Activated CD4-positive, alpha-beta T cell treated with anti-CD3 and anti-CD28 coated beads, Interleukin-2, amount 50 U/mL, for 48 hours (primary cell): ENCODE results near the gene TCF4.

Source experiments
- DNase-seq, 2 experiments: peaks; one replicate each; pipeline ENCODE4 v3.0.0-alpha.2; 2020

The TCF4 gene

DNA sequence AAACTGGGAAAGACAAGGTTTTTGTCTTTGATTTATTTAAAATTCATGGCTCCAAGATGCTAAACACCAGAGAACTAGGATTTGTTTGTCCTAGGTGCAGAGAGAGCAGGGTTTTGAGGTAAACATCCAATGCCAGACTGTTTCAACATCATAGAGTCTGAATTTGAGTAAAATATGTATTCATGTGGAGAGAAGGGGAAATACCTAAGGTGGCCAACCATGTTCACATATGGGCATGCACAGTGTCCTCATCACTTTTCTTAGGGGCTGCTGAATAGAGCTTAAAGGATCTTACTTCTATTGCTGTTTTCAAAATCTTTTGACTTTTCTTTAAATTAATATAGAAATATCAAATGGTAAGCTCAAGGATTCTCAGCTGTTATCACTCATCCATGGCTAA, 341.7 kb downstream of the TCF4 start:
- no peak for DNase-seq

GRCh38 chr18:55245211-55245614, 342.8 kb downstream of the TCF4 start:
- no peak for DNase-seq

DNA sequence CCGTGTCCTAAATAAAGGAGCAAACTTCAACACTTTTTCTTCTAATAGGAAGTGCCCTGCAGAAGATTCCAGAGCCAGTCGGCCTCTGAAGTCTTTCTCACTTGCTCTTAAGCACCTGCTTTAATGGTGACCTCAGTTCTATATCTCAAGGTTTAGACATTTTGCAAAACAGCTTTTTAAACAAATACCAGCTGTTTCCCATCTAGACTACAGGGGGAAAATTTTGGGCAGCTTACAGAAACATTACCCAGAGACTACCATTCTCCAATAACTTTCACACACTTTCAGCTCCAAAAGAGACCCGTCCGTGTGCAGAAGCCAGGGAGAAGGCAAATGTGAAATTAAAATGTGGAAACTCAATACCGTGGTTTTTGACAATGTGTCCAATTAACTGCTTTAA, 343.4 kb downstream of the TCF4 start:
- DNase-seq: no peak

DNA sequence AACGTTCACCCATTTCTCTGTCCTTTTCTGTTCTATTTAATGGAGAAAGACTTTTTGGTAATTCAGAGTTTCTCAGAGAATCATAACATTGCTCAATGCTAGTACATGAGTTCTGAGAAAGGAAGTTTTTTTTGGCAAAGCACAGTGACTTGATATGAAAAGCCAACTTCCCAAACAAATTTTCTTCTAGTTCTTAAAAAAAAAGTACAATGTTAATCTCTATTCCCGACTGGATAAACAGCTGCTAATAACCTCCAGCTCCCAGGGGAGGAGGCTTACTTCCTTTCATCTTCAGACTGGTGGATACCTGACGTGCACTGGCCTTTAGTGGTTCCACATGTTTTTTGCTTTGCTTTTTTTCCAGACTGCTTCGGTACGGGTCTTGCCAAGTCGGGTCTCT, 344.1 kb downstream of the TCF4 start:
- no peak for DNase-seq

DNA sequence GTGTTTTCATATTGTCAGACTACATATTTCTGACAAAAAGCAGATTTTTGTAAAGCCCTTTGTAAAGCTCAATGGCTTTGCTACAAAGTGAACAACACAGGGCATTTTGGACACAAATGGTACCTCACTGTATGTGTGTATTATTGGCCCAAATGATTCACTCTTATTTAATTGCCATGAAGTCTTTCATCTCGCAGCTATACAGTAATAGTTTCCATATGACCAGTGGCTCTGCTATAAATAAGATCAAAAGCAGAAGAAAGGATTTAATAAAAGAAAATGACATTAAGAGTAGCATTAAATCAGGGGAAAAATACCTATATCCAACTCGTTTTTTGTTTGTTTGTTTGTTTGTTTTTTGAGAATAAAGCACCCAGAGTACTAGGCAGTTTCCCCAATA, 344.7 kb downstream of the TCF4 start:
- DNase-seq: no peak

DNA sequence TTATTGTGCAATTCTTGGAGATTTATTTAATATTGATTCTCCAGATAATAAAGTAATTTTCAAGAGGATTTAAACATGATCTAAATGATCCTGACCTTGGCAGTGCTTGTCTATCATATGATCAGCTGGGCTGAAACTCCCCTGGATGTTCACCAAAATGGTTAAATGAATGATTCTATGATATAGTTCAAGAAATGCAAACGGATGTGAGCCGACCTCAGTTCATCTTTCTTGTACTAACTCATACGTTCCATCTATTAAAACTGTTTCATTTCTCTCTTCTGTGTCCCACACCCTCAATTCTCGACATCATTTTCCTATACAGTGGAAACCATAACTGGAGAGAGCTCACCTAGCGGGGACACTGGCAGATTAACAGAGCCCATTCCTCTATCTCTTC, 347.0 kb downstream of the TCF4 start:
- no peak for DNase-seq

DNA sequence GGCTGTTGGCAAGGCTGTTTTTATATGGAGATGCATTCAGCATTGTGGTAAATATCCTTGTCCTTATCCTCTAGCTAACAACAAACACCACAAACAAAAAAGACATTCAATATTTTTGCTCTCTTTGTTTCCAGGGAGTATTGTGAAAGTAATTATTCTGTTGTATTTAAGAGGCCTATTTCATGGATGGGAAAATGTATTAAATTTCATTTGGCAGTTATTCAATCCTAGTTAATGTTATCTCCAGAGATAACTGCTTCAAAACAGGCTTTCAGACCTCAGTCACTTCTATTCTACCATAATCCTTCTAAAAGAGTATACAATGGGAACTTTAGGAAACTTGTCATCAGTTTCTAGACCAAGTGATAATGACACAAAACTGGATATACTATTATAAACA, 348.3 kb downstream of the TCF4 start:
- no peak for DNase-seq

DNA sequence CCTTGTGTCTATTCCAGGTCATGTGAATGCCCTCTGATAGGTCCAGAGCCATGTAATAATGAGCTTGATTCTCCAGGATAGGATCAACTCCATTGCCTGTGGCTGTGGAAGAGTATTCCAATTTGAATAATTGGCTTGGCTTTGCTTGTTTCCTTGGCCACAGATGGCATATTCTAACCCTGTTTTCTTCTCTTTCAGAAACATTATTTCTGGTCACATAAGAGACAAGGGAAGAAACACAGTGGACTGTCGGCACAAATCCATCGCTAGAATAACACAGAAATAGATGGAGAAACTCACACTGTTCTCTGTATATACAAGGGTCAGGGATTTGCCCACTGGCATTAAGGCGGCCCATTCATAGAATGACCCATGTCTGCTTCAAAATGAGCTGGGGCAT, 350.3 kb downstream of the TCF4 start:
- no peak for DNase-seq

DNA sequence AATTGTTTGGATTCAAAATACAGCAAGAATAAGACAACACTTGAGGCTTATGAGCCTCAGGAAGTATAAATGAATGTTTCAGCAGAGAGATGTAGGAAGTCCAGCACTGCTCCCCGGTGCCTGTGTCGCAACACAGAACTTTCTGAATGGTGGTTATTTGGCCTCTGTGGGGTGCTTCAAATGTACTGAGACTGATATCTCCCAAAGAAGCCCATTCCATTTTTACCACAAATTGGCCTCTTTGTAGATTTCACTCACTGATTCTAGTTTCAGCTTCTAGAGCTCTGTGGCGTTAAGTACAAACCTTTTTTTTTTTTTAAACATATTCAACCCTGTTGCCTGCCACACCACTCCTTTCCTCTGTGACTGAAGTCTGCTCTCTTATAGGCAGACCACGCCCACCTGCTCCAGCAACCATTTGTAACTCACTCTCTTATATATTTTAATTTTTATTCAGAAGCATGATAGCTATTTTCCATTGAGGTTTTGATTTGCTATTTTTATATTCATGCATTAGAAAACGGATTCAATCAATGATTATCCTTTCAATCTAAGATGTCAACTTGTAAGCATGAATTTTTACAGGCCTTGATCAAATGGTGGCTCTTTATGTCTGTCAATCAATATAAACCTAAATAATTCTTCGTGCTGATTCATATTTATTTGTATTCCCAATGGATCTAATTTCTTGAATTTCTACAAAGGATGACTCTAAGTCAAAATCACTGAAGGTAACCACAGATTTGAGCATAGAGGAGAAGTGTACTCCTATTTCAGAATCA, 351.7 kb downstream of the TCF4 start:
- no peak for DNase-seq

DNA sequence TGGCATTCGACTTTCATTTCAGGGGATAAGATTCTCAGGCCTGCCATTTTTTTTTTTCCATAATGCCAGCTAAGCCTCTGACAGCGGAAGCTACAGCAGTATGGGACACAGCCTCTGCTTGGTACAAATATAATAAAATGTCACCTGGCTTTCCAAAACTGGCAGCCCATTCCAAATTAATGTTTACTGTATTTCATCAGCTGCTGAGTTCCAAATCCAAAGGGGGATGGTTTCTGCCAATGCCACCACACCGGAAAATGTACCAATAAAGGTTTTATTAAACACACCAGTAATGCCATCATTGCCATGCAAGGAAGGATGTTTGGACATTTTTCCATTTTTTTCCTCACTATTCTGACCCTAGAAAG, 352.9 kb downstream of the TCF4 start:
- DNase-seq: no peak

- peak; percentile 63 to 67 for DNase-seq
Measured at GRCh38 chr18:55234366-55235093, 353.5 kb downstream of the TCF4 start.

DNA sequence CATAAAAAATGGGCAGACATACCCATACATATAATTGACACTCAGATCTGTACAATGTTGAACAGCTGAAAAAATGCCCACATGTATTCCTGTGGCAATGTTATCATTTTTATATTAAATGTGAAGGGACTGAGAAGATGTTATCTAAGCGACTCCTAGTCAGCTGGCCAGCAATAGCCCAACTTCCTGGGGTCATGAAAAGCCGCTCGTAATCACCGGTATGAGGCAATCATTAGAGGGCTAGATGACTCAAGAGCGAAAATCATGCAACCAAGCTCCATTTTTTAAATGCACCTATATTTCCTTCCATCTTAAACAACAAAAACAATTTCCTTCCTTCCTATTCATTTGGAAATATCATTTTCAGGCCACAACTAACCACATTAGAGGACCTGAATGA, 354.1 kb downstream of the TCF4 start:
- DNase-seq: no peak

- DNase-seq: no peak
Measured at GRCh38 chr18:55232506-55232905, 355.5 kb downstream of the TCF4 start.

DNA sequence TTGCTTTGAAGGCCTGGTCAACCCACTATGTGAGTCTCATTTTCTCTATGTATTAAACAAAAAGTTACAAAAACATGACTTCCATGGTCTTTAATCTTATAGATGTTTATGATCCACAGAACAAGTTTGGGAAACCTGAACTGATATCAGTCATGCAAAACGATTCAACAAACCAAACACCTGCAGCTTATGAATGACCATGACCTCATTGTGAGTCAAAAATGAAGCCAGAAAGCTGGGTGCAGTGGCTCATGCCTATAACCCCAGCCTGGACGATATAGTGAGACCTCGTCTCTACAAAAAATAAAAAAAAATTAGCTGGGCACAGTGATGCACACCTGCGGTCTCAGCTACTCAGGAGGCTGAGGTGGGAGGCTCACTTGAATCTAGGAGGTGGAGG, 358.3 kb downstream of the TCF4 start:
- no peak for DNase-seq

DNA sequence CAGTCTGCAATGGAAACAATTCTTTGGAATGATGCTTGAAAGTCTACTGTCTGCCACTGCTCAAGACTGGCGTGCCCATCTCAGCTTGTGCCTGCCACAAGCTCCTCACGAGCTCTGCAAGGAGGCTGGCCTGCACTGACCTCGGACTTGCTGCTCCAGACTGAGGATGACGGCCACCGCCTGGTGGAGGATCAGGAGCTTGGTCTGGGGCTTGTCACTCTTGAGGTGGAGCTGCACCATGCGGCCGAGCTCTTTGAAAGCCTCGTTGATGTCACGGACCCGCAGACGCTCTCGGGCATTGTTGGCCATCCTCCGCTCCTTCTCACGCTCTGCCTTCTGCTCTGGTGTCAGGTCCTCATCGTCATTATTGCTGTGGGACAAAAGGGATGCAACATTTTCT, 359.3 kb downstream of the TCF4 start:
- no peak for DNase-seq

- no peak for DNase-seq
Measured at GRCh38 chr18:55228191-55228590, 359.8 kb downstream of the TCF4 start.

DNA sequence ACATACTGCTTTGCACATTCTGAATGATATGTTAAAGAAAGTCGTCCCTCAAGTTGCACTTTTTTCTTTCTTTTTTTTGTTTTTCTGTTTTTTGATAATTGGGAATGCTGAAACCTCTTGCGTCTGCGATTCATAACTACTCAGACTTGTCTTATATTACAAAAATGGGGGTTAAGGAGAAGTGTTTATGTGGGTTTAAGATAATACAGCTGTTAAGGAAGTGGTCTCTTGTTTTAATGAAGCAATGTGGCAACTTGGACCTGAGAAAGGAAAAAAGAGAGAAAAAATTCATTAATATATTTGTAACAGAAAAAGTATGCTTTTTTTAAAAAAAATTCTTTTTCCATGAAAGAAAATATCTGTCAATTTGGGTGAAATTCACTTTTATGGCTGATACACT, 360.2 kb downstream of the TCF4 start:
- no peak for DNase-seq

DNA sequence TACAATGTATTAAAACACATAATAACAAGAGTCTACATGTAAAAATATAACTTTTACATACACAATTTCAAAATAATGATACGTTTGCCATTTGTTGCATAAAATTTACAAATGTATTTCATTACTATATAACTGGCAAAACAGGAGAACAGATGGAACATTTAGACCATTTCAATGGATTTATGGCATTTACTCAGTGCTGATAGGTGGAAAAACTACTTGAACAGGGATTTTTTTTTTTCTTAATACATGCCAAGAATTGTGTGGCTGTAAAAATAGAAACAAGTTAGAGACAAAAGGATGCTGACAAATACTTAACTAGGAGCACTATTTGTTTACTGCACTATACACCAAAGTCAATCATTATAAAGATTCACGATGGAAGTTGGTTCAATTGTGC, 361.9 kb downstream of the TCF4 start:
- DNase-seq: no peak

DNA sequence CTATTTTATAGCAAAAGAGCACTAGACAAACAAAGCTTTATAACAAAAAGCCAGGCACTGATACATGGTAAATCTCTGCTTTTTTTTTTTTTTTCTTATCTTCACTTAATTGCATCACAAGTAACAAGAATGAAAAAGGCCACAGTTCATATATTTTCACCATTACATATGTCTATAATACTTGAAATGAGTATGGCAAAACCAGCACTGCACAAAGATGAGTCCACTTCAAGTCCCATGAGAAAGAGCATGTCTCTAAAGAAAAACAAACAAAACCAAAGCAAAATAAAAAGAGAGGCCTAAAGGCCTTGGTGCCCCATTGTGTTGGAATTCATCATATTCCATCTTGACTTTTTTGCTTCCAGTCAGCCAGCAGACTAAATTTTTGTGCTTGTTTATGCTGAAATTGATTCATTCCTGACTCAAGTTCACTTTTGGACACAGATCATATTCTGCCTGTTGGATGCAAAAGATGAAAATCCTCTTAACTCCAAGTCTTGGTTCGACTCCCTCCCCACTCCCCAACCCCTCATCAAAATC, 363.8 kb downstream of the TCF4 start:
- no peak for DNase-seq

GRCh38 chr18:55221622-55222021, 366.4 kb downstream of the TCF4 start:
- DNase-seq: no peak

DNA sequence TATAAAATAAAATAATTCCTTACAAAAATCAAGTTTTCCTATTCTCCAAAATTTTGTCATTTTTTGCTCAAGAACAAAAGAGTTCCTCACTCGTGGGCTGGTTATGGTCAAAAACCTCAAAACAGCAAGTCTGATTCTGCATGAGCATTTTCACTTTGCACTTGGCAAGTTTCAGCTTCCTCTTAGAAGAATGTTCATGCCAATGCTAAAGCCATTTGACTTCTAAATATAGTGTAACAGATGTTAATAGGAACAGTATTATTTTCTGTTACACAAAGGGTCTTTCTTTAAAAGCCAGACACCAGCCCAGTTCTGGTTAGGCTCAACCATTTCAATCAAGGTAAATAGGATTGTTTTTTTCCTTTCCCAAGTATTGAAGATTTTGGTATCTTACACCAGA, 367.5 kb downstream of the TCF4 start:
- no peak for DNase-seq

- no peak for DNase-seq
Measured at GRCh38 chr18:55219823-55220222, 368.2 kb downstream of the TCF4 start.

DNA sequence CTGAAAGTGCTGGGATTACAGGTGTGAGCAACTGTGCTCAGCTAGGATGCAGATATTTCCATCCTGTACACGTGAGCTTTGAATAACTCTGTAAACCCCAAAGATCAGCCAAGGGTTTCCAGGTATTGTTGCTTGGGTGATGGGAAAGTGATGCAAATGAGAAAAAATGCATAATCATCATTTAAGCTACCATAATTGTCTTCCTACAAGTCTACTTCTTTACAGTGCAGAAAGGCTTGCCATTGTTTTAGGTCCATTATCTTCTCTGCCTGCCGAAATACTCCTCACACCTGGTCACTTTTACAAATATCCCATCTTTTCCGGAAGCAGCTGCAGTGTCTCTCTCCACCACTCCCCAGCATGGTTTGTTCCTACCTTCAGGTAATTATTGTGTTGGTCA, 368.9 kb downstream of the TCF4 start:
- no peak for DNase-seq

DNA sequence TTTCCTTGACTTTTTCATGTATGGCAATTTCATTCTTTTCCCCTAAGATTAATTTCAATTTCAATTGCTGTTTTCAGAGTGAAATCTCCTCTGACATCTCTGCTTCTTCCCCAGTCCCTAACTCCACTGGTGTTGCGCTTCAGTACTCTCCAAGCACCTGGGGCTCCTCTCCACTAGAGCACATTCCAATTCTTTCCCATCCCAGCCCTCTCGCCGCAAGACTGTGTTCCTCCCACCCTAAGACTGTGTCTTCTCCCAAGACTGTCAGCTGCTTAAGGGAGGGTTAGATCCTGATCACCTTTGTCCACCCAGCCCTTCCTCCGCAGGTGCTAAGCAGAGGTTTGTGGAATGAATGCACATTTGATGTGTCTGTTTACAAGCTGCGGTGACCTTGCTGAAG, 373.0 kb downstream of the TCF4 start:
- DNase-seq: no peak

DNA sequence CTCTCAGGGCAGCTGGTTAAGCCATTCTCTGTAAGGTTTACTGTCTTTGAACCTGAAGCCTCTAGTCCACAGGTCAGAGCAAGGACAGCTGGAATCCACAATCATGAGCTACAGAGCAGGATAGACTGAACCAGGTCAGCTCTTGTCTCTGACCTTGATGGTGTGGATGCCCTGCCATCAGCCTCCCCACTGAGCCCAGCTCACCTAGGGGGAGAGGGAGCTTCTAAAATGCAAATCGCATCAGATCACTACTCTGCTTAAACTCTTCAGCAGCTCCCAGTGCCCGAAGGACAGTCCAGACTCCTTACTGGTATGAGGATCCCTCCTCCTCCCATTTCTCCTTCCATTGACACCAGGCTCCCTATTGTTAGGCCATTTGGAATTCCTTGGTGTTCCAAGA, 373.5 kb downstream of the TCF4 start:
- no peak for DNase-seq
